Activated gamma-delta T cell treated with Interleukin-2 at 50 U/mL for 16 hours (primary cell): ENCODE data around the gene MCTP2.

Experiments used
- DNase-seq: peaks from one replicate; pipeline ENCODE4 v3.0.0-alpha.2; 2020

The MCTP2 gene

GRCh38 chr15:94230883-94231722 lies at the start of gene MCTP2:
TSS of gene MCTP2 (plus strand) at chr15:94231561. CDS start at chr15:94298266, 66,705 bp downstream.
- peak; percentile 84 for DNase-seq

GRCh38 chr15:94182883-94183282 lies 48.5 kb upstream of the MCTP2 start:
- no peak for DNase-seq

GRCh38 chr15:94185547-94186236 lies 45.7 kb upstream of the MCTP2 start:
- no peak for DNase-seq

GRCh38 chr15:94186770-94187331 lies 44.5 kb upstream of the MCTP2 start:
- DNase-seq: no peak

- no peak for DNase-seq
Measured at GRCh38 chr15:94193906-94194305, 37.5 kb upstream of the MCTP2 start.

- DNase-seq: no peak
Measured at GRCh38 chr15:94196531-94196930, 34.8 kb upstream of the MCTP2 start.

- DNase-seq: no peak
Measured at GRCh38 chr15:94198633-94199032, 32.7 kb upstream of the MCTP2 start.

- no peak for DNase-seq
Measured at GRCh38 chr15:94199725-94200124, 31.6 kb upstream of the MCTP2 start.

GRCh38 chr15:94203306-94203705 lies 28.1 kb upstream of the MCTP2 start:
- no peak for DNase-seq

GRCh38 chr15:94205366-94205765 lies 26.0 kb upstream of the MCTP2 start:
- no peak for DNase-seq

- DNase-seq: no peak
Measured at GRCh38 chr15:94206463-94207167, 24.7 kb upstream of the MCTP2 start.

- no peak for DNase-seq
Measured at GRCh38 chr15:94212291-94212690, 19.1 kb upstream of the MCTP2 start.

GRCh38 chr15:94225616-94226015 lies 5.7 kb upstream of the MCTP2 start:
- no peak for DNase-seq

- no peak for DNase-seq
Measured at GRCh38 chr15:94228611-94229010, 2.8 kb upstream of the MCTP2 start.

- DNase-seq: peak; percentile 48
Measured at GRCh38 chr15:94229591-94230369, 1.6 kb upstream of the MCTP2 start.

GRCh38 chr15:94230431-94230882 lies 904 bp upstream of the MCTP2 start:
- DNase-seq: no peak

- DNase-seq: no peak
Measured at GRCh38 chr15:94231723-94232468, 535 bp downstream of the MCTP2 start.

- no peak for DNase-seq
Measured at GRCh38 chr15:94233441-94233840, 2.1 kb downstream of the MCTP2 start.

- no peak for DNase-seq
Measured at GRCh38 chr15:94234300-94234699, 2.9 kb downstream of the MCTP2 start.

GRCh38 chr15:94235041-94235440 lies 3.7 kb downstream of the MCTP2 start:
- DNase-seq: no peak

GRCh38 chr15:94235646-94236045 lies 4.3 kb downstream of the MCTP2 start:
- DNase-seq: no peak

- no peak for DNase-seq
Measured at GRCh38 chr15:94236608-94237007, 5.2 kb downstream of the MCTP2 start.
